Lower leg skin (tissue), 3 donors: Measurements from ENCODE around the gene FBLL1.

Experiments used
- CTCF ChIP-seq, 3 donors: fragments of 450-650 bp; IDR thresholded peaks; one replicate each; pipeline ENCODE4 v1.5.1; 2016; ENCODE audit warnings: antibody characterized with exemption in 3 of 3, mild to moderate bottlenecking in 3 of 3, moderate library complexity in 2 of 3
- POLR2A ChIP-seq, 2 donors: fragments of 450-650 bp; IDR thresholded peaks; one replicate each; pipeline ENCODE4 v1.6.1; 2016 to 2017; ENCODE audit warnings: antibody characterized with exemption in 2 of 2, mild to moderate bottlenecking in 1 of 2, moderate library complexity in 1 of 2

DNA sequence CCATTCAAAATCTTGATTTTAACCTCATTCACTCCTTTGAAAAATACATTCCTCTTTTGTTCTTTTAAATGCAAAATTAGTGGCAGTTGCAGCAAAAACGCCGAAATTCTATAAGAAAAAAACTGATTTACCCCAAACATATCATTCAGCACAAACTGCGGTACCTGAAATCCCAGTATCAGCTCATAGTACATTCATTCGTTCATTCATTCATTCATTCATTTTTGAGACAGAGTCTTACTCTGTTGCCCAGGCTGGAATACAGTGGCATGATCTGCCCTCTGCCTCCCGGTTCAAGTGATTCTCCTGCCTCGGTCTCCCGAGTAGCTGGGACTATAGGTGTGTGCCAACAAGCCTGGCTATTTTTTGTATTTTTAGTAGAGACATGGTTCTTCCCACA is 20.4 kb downstream of the FBLL1 start:
- TF ChIP-seq CTCF (IDR thresholded peaks at IDR 0.05) (no peak), POLR2A (IDR thresholded peaks at IDR 0.05) (no peak)
